Stimulated activated CD4-positive, alpha-beta T cell treated with anti-CD3 and anti-CD28 coated beads, TNF-alpha, amount 100 ng/mL, for 4 hours (primary cell): ENCODE measurements around the gene EIF2B2.

ENCODE experiments used
- DNase-seq, 3 experiments: peaks; one replicate each; pipeline ENCODE4 v3.0.0-alpha.2; 2020; ENCODE audit warnings: low read depth in 3 of 3

EIF2B2 gene

DNA sequence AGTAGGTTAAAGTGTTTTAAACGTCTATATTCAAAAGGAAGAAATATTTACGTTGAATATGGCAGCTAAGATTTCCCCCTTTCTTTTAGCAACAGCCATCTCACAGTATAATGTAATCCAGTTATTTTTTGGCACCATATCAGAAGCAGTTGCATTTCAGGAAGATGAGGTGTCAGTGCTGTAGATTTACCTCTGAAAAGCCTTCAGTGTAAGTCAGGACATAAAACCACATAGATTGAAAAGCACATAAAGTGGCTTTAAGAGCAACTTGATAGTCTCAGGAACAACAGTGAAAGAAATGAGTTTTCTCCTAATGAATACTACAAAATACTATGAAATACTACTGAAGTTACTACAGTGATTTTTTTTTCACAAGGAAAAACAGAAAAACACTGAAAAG, 41.6 kb downstream of the EIF2B2 start:
- DNase-seq: no peak

- no peak for DNase-seq
These were observed 42.0 kb downstream of the EIF2B2 start for GRCh38 chr14:75044752-75045151.

- no peak for DNase-seq
These were observed 43.6 kb downstream of the EIF2B2 start for GRCh38 chr14:75046275-75046674.

DNA sequence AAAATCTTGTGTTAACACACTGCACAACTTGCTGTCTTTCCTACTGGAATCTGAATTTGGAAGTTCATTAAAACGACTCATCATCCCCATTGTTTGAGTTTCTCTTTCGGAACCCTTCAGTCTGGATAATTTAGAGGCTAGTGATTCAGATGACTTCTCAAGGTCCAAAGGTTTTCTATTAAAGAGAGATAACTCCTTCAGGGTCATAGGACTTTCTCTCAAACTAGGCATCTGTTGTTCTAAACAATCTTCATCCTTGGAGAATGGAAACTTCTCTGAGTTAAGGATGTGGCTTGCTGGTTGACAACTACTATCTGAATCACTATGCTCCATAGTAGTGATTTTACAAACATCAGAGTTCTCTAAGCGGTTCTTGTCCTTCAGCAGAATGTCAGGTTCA, 44.2 kb downstream of the EIF2B2 start:
- DNase-seq: no peak

DNA sequence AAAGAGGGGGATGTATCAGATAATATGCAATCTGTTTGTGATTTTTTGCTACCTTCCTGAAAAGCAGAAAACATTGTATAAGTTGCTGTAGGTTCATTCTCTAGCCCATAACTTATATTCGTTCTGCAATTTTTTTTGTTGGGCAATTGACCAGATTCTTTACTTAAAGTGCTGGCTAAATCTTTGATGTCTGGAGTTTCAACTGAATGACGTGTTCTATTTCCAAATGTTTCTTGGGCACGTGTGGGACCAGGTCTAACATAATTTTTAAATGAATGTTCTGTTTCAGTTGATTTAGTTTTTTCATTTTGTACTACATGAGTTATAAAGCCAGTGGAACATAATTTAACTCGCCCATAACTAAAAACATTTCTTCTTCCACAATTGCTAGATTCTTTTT, 44.8 kb downstream of the EIF2B2 start:
- no peak for DNase-seq

GRCh38 chr14:75048101-75048500, 45.4 kb downstream of the EIF2B2 start:
- no peak for DNase-seq

DNA sequence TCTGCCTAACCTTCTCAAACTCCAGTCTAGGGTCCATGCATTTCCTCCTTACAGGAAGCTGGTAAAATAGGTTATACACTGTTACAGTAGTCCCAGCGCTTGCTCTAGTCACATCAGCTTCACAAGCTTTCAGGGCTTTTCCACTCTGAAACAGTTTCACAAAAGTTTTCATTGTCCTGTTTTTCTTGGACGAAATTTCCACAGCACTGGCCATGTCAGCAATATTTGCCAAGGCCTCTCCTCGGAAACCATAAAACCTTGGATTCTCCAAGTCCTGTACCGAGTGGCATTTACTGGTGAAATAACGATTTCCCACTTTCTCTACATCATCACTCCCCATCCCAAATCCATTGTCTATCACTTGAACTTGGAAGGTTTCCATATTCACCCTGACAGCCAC, 46.4 kb downstream of the EIF2B2 start:
- DNase-seq: no peak

DNA sequence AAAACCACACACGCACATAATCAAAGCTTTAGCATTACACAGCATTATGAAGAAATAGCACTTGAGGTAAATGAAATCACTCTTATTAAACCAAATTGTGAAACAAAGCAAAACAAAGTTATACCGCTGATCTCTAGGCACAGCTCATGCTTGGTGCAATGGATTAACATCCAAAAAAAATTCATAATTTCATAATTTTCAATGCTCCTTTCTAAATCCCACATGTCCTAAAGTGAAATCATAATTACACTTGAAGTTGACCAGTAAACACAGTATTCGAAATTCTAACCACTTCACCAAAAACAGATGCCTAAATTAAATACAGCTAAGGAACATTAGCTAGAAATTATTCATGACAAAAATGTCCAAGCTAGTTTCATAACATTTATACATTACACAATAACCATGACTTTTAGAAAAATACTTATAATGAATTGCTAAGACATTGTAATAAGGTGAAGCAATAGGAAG, 47.0 kb downstream of the EIF2B2 start:
- no peak for DNase-seq

GRCh38 chr14:75050852-75051555, 48.3 kb downstream of the EIF2B2 start, which contains the start of gene MLH3:
TSS of gene MLH3 (minus strand) at chr14:75051467. CDS start at chr14:75049655, 1,812 bp downstream.
- DNase-seq: peak; percentile 68 to 75 (median 72)

- DNase-seq: no peak
These were observed 48.8 kb downstream of the EIF2B2 start for GRCh38 chr14:75051556-75051899.

- no peak for DNase-seq
These were observed 50.9 kb downstream of the EIF2B2 start for GRCh38 chr14:75053396-75054291.

DNA sequence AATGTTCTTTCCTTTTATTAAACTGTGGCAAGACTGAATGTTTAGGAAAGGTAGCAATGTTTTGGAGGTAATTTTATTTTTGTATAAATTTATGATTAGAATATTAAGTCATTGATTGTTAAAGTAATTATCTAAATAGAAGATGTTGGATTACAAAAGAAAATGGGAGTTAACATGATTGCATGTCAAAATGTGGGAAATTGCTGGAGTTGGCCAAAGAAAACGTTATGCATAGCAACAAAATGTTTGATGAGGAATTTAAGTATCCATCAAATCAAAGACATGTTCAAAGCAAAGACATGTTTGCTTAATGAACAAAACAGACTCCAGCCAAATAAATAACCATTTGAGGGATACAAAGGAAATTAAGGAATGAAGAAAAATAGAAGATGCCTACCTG, 51.7 kb downstream of the EIF2B2 start:
- no peak for DNase-seq

DNA sequence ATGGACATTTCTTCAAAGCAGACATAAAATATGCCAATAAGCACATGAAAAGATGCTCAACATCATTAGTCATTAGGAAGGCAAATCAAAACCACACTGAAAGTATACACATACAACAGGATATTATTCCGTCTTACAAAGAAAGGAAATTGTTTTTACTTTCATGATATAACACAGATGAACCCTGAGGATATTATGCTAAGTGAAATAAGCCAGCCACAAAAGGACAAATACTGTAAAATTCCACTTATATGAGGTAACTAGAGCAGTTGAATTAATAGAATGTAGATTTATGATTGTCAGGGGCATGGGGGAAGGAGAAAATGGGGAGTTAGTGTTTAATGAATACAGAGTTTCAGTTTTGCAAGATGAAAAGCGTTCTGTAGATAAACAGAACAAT, 56.9 kb downstream of the EIF2B2 start:
- DNase-seq: no peak

- DNase-seq: no peak
These were observed 57.7 kb downstream of the EIF2B2 start for GRCh38 chr14:75060420-75060819.
